ENCODE measurements around the gene BBOX1.

BBOX1 gene

GRCh38 chr11:27025312-27025955 lies 15.2 kb upstream of the BBOX1 start:
- ATAC-seq = no peak
- DNase-seq = no peak

DNA sequence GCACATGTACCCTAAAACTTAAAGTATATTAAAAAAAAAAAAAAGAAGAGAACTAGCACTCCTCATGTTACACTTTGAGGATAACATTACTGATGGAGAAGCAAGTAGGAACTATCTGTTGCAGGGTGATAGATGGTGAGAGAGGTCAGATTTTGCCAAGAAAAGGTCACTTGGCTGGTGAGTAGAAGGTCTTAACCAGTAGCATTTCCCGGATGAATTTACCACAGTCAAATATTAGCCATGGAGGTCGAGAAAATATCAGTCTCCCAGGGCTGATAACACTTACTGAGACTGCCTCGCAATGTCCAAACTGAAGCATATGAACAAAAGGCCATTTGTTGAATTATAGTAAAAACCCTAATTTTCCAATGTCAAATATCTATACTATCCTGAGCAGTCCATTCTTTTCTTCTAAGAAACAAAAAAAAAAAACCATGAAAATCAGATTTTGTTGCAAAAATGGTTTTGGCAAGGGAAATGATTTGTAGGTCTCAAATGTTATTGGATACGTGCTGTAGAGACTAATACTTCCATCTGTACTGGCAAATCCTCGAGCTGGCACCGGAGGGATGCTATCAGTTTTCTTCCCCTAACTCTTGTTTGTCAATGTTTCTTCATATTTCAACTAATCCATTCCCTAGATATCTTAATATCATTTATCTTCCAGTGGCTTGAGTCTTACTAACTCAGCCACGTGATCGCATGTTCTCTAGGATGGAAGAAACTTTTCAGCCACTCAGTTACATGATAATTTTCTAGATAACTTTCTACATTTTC lies 14.5 kb upstream of the BBOX1 start:
- ATAC-seq (no peak), DNase-seq (no peak)

- DNase-seq (no peak), ATAC-seq (no peak)
Observed at GRCh38 chr11:27028561-27028965, 12.1 kb upstream of the BBOX1 start.

DNA sequence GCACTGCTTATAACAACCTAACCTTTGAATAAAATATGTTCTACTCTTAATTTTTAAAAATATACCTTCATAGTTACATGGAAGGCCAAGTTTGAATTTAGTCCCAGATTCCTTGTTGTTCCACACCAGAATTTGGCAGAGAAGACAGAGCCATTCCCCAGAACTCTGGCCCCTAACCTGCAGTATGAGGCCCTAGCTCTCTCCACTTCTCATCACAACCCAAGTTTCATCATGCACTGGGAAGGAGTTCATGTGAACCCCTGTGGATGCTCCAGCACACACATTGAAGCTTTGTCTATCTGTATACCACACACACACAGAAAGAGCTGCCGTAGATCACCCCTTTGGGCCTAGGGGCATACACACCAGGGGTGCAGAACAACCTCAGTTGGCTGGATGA lies 10.6 kb upstream of the BBOX1 start:
- no peak for DNase-seq
- no peak for ATAC-seq

DNA sequence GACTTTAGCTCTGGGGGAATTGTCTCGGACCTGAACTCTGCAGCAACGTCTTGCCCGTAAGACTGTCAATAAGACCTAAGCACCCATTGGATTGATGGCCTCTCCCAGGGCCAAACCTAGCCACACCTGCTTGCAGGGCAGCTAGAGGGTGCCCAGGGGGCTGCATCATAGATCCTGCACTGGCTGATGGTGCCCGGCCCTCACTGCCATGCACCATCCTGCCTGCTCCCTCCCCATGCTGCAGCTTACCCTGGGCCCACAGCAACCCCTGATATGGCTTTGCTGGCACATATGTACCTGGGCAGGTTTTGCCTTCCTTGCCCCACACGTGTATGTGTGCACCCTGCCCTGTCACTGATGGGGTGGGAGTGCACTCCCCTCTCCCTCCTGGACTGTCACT lies 8.9 kb upstream of the BBOX1 start:
- ATAC-seq (no peak), DNase-seq (no peak)

- DNase-seq = no peak
- no peak for ATAC-seq
Observed at GRCh38 chr11:27039873-27040272, 742 bp upstream of the BBOX1 start.

DNA sequence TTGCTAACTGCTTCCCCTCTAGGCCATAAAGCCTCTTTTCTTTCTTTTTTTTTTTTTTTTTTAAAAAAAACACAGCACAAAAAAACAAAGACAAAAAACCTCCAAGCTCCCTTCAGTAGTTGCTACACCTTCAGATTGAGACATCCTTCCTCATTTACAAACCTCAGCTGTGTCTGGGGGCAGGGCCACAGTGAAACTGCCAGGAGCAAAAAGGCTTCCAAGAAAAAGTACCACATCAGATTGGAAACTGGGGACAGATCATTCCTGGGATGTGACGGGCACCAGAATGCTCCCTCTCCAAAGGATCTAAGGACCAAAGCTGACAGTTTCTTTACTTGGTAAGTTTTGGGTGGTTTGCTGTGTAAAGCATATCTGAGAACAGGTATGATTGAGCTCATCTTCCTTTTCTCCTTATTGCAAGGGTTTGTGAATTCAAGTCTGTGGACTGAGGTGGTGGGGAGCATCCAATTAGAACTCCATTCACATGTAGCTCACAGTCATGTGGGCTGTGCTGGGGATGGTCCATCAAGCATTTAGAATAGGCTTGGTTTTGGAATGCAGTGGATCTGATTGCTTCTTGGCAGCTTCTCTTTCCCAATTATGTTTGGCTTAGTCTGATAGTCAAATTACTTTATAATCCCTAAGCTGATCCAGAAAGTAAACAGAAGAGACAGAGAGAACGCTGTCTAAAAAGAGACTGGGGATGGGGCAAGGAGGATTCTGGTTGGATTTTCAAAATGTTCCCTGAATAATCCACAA lies 705 bp downstream of the BBOX1 start:
- no peak for ATAC-seq
- no peak for DNase-seq

DNA sequence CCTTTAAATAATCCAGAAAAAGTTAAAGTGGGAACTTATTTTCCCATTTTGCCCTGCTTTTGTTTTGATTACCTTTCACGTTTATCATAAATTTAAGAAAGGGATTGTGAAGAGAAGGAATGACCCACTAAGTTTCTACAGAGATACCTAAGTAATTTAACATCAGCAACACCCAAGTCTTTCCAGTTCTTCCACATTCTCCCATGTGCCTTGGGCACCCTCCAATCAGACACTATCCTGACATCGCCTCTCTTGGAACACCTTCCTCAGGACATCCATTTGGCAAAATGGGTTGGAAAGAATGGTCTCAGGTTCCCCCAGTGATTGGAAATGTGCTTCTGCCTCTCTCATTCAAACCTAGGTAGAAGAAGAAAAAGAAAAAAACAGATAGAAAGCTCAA lies 6.3 kb downstream of the BBOX1 start:
- DNase-seq = no peak
- ATAC-seq = no peak

DNA sequence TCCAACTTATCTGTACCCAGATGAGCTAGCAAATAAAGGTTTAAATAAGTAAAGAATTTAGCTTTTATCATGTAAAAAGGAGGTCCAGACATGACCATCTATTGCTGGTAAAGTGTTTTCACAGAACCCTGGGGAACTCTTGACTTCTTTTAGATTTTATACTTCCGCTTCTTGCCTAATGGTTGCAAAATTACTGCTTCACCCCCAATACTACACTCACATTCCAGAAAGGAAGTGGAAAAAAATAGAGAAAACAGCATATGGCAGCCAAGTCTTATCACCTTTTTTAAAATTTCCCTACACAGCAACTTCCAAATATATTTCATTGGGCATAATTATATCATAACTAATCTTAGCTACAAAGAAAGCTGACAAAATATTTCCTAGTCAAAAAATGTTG lies 12.1 kb downstream of the BBOX1 start:
- no peak for ATAC-seq

GRCh38 chr11:27055065-27055682 lies 14.6 kb downstream of the BBOX1 start:
- no peak for DNase-seq
- ATAC-seq = no peak

More for the DNA sequence above, 12.1 kb downstream of the BBOX1 start:
- DNase-seq = no peak

DNA sequence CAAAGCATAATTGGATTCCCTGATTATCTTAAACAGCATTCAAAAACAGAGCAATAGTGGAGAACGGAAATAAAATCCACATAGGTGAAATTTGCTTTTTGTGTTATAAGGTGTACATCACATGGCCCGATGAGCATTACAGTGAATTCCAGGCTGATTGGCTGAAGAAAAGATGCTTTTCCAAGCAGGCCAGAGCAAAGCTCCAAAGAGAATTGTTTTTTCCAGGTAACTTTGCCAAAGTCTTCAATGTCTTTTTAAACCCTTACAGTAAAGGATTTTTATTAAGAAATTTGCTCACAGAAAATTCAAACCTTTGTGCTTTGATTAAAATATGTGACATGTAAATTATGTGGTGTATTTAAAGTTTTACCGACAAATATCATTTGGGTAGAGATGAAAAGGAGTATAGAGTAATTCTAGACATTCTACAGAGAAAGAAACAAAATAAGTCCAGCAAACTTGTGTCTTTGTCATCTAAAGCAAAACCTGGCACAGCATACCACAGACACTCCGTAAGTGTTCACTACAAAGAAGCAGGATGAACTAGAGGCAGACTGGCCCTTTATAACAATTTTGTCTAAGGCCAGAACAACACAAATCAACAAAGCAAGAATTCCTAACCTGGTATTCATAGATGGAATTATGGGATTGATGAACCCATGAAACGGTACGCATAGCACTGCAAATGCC lies 16.6 kb downstream of the BBOX1 start:
- DNase-seq = no peak
- no peak for ATAC-seq

DNA sequence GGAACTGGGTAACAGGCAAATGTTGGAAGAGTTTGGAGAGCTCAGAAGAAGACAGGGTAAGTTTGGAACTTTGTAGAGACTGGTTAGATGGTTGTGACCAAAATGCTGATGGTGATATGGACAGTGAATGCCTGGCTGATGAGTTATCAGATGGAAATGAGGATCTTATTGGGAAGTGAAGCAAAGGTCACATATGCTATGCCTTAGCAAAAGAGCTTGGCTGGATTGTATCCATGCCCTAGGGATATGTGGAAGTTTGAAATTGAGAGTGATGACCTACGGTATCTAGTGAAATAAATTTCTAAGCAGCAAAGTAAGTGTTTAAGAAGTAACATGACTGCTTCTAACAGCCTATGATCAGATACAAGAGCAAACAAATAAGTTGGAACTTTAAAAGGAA lies 17.8 kb downstream of the BBOX1 start:
- DNase-seq (no peak), ATAC-seq (no peak)

DNA sequence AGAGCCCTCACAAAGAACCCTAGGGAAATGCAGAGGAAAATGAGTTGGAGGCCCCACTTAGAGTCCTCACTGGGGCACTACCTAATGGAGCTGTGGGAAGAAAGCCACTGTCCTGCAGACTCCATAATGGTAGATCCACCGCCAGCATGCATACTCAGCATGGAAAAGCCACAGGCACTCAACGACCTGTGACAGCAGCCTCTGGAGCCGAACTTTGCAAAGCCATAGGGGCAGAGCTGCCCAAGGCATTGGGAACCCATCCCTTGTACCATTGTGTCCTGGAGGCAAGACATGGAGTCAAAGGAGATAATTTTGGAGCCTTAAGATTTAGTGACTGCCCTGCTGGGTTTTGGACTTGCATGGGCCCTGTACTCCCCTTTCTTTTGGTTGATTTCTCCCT lies 18.8 kb downstream of the BBOX1 start:
- no peak for DNase-seq
- ATAC-seq = no peak

GRCh38 chr11:27060816-27061460 lies 20.3 kb downstream of the BBOX1 start:
- ATAC-seq = no peak
- no peak for DNase-seq

- DNase-seq (no peak), ATAC-seq (no peak)
Observed at GRCh38 chr11:27061461-27061821, 20.8 kb downstream of the BBOX1 start.

GRCh38 chr11:27064086-27064485 lies 23.5 kb downstream of the BBOX1 start:
- DNase-seq (no peak), ATAC-seq (no peak)

DNA sequence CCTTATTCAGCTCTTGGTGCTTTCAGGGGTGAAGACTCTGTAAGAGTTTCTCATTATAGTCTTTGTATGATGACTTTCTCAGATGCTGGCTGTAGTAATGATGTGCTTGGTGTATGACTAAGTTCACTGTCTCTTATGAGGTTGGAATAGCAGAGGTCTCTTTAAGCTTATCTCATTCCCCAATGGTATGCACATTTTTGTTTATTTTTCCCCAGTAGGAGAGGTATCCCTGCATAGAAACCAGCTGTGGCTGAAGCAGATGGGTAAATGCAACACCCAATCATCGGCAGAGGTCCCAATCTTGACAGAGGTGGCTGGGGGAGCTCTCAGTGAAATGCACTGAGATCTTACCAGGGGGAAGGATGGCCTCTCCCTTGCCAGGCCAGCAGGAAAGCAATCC lies 34.6 kb downstream of the BBOX1 start:
- ATAC-seq (no peak), DNase-seq (no peak)

DNA sequence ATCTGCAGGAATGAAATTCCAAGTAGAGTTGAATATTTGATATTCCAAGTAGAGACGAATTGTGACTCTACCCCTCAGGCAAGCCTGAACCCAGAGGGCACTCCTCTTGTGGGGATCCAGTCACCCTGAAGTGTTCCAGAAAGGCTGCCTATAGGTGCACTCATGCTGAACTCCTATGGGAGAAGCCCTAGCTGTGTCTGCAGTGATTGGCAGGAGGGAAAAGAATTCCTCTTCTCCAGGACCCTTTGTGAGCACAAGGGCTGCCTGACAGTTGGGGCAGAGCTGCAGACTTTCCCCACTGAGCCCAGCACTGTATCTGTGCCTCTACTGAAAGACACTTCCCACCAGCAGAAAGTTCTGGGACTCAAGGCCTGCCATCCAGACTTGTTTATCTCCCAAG lies 35.0 kb downstream of the BBOX1 start:
- ATAC-seq (no peak), DNase-seq (no peak)

- DNase-seq = no peak
- ATAC-seq = no peak
Observed at GRCh38 chr11:27076121-27076589, 35.5 kb downstream of the BBOX1 start.

DNA sequence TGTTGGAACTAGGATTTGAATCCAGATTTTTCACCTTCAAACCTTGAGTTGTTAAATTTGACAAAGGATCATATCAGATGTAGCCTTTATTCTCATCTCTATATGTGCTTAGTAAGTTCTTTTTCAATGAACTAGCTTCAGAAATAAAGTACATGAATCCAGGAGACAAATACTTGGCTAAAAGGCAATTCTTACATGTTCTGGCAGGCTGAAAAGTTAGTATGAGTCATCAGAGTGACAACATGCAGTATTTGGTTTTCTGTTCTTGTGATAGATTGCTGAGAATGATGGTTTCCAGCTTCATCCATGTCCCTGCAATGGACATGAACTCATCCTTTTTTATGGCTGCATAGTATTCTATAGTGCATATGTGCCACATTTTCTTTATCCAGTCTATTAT lies 40.4 kb downstream of the BBOX1 start:
- no peak for DNase-seq

GRCh38 chr11:27083241-27083640 lies 42.6 kb downstream of the BBOX1 start:
- DNase-seq (no peak), ATAC-seq (no peak)

More for the DNA sequence above, 40.4 kb downstream of the BBOX1 start:
- no peak for ATAC-seq

DNA sequence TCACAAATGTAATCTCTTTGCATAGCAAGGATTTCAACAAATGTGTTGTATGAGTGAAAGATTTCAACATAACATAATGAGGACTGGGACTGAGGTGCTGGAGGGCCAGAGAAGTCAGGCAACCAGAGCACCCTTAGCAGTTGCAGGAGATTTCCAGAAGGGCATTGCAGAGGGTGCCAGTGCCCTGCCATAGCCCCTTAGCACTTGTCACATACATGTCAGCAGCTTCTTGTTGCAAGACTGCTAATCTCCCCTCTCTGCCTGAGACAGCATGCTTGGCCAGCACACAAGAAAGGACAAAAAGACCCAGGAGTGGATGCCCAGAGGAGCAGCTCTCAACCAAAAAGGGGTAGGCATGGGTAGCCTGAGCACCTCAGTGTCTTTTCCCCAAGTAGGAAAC lies 43.2 kb downstream of the BBOX1 start:
- ATAC-seq = no peak

More for the DNA sequence above, 43.2 kb downstream of the BBOX1 start:
- DNase-seq = no peak
